Stimulated activated CD8-positive, alpha-beta memory T cell treated with anti-CD3 and anti-CD28 coated beads, Interleukin-4, amount 100 ng/mL, for 1 hour (primary cell): ENCODE data around the gene DNHD1.

Source experiments
- DNase-seq, 2 donors: peaks; one replicate each; pipeline ENCODE4 v3.0.0-alpha.2; 2020; ENCODE audit warnings: low read depth in 2 of 2, low spot score in 1 of 2

DNHD1 gene

DNA sequence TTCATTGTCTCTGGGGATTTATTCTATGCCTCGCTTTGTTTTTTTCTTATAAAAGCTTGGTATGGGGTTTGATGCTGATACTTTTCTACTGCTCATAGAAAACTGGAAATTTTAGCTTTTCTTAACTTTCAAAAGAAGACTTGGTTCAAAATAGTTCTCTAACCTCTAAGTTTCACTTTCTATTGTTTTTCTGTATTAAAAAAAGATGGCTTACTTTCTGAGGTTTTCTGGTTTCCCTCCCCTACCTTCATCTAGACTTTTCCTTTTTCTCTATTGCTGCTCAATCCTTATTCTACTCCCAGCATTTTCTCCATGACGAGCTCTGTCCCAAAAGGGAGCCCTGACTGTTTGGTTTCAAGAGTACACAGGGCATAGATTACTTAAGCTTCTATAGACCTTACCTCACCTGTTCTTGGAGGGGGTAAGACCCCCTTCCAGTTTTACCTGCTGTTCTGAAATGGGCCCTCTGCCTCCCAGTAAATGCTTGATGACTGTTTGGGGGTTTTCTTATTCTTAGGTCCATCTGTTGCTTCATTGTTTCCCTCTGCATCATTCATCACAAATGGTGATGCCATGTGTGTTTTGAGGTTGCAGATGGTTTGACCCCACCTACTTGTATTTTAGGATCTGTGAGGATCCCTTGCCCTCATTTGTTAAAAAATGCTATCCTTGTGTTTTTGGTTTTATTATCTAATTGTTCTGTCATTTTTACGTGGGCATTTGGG, 29.5 kb downstream of the DNHD1 start:
- DNase-seq, result no peak

DNA sequence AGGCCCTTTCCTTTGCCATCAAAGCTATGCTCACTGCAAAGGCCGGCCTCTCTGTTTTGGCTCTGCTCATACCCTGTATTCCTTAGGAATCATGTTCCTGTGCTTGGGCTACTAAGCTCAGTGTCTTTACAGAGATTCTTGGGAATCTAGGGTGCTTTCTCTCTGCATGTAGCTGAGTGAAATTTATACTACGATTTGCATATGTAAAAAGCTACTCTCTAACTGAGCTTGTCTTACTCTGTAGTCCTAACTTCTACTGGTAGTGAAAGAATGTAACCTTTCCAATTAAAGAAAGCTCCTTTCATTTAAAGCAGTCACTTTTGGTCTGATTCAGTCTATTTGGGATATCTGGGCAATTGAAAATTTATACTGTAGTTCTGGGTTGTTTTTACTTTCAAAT, 32.2 kb downstream of the DNHD1 start:
- no peak for DNase-seq

DNA sequence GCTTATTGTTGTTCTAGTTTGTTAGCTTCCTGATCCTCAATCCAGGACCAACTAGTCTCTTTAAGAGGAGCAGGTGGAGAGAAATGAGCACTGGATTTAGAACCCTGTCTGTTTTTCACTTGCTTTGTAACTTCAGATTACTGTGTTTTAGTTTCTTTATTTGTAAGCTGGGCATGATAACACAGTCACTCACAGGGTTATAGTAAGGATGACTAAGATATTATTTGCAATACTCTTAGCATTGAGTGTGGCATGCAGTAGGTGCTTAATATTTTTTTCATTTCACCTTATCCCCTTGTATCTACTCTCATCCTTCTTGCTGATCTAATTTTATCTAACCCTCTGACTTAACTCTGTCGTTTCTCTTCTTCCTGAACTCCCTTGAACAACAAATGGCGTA, 33.8 kb downstream of the DNHD1 start:
- DNase-seq, result no peak

- no peak for DNase-seq
Measured at GRCh38 chr11:6531267-6531752, 34.2 kb downstream of the DNHD1 start.

GRCh38 chr11:6538456-6538855, 41.4 kb downstream of the DNHD1 start:
- no peak for DNase-seq

DNA sequence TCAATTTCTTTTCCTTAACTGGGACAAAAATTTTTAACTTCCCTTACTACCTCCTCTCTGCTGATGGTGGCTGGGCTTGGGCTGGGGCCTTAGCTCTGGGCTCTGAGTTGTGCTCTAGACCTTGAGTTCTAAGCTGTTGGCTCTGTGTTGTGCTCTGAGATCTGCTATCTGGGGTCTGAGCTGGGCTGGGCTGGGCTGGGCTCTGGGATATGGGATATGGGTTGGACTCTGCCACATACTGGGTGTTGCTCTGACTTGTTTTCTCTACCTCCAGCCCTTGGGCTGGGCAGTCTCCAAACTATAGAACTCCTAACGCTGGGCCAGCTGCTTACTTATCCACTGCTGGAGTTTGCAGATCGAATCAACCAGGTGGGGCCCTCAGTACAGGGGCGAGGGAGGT, 41.9 kb downstream of the DNHD1 start:
- no peak for DNase-seq

DNA sequence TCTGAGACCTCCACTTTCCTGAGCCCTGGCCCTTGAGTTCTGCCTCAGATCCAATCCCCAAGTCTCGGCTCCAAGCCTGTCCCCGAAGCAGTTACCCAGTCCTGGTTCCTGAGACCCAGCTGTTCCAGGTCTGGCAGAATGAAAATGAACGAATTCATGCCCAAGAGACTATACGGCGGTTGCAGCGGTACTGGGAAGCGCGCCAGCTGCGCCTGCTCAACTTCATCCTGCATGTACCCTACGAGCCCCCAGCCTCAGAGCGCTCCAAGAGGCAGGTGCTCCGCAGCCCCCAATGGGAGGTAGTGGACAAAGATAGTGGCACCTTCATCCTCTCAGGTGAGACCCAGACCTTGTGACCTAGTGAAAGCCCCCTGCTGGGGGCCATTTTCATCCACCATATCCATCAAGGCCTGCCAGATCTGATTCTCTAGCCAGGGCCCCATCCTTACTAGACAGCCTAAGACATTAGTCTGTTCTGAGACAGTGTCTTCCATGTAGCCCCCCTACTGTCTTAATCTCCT, 42.7 kb downstream of the DNHD1 start:
- DNase-seq, result no peak

DNA sequence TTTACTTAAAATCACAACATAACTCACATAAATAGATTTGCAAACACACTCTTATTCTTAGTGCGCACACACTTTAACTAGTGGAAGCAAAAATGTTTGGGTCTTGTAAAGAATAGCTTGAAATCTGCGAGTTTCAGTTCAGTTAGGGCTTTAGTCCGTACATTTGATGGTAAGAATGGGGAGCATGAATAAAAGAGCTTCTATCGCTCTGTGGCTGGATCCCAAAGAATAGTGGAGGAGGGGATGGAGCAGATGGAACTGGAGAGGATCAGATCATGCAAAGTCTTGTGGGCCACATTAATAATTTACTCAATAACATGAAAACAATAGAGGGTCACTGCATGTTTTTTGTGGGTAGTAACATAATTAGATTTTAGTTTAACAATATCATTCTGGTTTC, 44.3 kb downstream of the DNHD1 start:
- DNase-seq, result no peak

GRCh38 chr11:6542727-6543126, 45.6 kb downstream of the DNHD1 start:
- DNase-seq, result no peak

GRCh38 chr11:6544921-6545850, 48.1 kb downstream of the DNHD1 start:
- no peak for DNase-seq

DNA sequence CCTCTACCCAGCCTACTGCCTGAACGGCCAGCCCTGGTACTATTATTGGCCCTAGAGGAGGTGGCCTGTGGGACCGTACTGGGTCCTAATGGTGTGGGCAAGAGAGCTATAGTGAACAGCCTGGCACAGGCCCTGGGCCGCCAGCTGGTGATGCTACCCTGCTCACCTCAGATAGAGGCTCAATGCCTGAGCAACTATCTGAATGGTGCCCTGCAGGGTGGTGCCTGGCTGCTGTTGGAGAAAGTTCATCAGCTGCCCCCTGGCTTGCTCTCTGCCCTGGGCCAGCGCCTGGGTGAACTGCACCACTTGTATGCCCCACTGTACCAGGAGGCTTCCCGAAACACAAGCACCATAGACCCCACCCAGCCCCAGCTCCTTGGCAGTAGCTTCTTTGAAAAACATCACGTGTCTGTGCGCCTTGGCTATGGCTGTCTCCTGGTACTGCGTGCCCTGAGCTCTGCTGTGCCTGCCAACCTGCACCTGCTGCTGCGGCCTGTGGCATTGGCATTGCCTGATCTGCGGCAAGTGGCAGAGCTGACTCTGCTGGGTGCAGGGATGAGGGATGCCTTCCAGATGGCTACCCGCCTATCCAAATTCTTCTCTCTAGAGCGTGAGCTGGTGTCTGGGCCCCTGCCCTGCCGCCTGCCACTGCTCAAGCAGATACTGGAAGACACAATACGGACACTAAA, 49.0 kb downstream of the DNHD1 start:
- DNase-seq, result no peak

DNA sequence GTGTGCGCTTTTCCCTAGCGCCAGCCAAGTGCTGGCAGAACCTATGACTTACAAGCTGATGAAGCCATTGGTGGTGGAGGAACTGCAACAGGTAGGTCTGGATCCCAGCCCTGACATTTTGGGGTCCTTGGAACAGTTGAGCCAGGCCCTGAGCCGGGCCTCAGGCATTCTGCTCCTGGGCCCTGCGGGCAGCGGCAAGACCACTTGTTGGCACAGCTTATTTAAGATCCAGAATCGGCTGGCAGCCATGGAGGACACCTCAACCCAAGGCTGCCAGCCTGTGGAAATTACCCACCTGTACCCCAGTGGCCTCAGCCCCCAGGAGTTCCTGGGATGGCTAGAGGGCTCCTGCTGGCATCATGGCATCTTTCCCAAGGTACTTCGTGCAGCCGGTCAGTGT, 49.7 kb downstream of the DNHD1 start:
- no peak for DNase-seq

DNA sequence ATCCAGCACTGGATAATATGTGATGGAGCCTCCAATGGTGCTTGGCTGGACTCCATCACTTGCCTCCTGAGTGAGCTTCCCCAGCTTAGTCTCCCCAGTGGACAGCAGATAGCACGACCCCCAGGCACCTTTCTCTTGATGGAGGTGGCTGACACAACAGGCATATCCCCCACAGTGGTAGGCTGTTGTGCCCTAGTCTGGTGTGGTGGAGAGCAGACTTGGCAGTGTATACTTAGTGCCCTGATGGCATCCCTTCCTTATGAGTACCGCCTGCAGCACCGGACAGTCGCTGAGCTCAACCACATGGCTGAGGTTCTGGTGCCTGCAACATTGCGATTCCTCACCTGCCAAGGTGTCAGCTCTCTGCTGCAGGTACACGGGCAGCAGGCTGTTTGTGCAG, 50.1 kb downstream of the DNHD1 start:
- DNase-seq, result no peak

GRCh38 chr11:6548121-6548520, 51.0 kb downstream of the DNHD1 start:
- no peak for DNase-seq

- DNase-seq, result no peak
Measured at GRCh38 chr11:6548641-6549040, 51.6 kb downstream of the DNHD1 start.

DNA sequence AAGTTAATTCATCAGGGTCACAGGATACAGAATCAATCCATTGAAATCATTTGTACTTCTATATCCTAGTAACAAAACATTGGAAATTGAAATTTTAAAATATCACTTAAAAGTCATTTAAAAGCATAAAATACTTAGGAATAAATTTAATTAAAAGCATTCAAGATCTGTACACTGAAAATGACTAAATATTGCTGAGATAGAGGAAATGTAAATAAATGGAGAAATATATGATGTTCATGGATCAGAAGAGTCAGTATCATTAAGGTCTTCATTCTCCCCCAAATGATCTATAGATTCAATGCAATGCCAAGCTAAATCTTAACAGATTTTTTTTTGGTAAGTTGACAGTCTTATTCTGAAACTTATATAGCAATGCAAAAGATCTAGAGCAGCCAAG, 56.6 kb downstream of the DNHD1 start:
- DNase-seq, result no peak

DNA sequence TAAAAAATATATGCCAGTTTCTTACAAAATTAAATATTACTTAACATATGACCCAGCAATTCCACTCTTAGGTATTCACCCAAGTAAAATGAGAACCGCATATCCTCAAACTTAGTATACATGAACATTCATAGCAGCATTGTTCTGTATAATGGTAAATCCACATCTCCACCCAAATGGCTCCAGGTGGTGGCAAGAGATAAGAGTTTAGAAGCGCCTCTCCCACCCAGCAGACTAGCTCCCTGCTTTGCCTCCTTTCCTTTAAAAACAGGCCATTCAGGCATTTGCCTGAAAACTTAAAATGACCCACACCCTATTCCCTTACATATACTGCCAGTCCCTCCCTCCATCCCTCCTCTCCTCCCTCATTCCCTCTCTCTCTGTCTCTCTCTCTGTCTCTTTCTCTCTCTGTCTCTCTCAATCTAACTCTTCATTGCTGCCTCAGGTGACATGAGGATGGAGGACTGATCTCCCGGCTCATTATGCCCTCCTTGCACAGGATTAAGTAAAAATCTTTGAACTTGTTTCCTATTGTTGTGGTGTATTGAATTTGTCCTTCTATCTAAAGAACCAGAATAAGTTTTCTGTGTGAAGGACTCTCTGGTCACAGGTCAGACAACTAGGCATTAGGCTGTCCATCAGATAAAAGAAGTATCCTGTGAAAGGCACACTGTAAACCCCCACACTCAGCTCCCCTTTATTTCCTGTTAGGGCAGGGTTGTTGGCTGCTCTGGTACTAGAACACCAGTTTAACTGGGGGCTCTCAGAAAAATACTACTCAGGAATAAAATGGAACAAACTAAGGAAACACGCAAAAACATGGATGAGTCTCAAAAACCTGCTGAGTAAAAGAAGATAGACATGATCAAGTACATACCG, 58.0 kb downstream of the DNHD1 start:
- no peak for DNase-seq

GRCh38 chr11:6556139-6556949, 59.3 kb downstream of the DNHD1 start:
- DNase-seq, result no peak

GRCh38 chr11:6557063-6557462, 60.0 kb downstream of the DNHD1 start:
- DNase-seq, result no peak
